Inflammatory macrophage treated with lipopolysaccharide for 1 hour (primary cell): ENCODE measurements around the gene FAS.

Experiments
- DNase-seq, 2 donors: peaks; one replicate each; pipeline ENCODE4 v3.0.0-alpha.2; 2020 to 2022

The FAS gene

DNA sequence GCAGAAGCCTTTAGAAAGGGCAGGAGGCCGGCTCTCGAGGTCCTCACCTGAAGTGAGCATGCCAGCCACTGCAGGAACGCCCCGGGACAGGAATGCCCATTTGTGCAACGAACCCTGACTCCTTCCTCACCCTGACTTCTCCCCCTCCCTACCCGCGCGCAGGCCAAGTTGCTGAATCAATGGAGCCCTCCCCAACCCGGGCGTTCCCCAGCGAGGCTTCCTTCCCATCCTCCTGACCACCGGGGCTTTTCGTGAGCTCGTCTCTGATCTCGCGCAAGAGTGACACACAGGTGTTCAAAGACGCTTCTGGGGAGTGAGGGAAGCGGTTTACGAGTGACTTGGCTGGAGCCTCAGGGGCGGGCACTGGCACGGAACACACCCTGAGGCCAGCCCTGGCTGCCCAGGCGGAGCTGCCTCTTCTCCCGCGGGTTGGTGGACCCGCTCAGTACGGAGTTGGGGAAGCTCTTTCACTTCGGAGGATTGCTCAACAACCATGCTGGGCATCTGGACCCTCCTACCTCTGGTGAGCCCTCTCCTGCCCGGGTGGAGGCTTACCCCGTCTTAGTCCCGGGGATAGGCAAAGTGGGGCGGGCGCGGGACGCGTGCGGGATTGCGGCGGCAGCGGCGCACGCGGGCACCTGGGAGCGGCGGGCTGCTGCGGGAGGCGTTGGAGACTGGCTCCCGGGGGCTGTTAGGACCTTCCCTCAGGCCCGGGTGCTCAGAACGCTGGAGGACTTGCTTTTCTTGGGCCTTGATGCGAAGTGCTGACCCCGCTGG, at the start of gene FAS:
Gene FAS, plus strand, starts transcription at position 415 of the 777 bp plus-strand sequence. Its CDS starts 79 bp downstream, at position 494.
- DNase-seq = peak; percentile 76 to 90

GRCh38 chr10:88941026-88941425, 49.6 kb upstream of the FAS start:
- DNase-seq = no peak

DNA sequence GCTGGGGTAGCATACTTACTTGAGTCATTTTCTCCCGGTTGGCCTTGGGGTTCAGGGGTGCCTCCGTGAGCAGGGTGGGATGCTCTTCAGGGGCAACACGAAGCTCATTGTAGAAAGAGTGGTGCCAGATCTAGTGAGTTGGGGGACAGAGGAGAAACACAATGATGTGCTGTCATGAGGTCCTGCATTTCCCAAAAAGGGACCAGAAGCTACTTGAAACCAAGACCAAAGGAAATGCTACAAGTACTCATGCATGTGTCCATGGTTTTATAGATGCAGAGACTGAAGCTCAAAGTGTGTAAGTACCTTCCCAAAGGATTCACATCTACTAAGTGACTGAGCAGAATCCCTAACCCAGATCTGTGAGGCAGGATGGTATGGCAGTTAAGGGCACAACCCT, 46.8 kb upstream of the FAS start:
- DNase-seq = no peak

DNA sequence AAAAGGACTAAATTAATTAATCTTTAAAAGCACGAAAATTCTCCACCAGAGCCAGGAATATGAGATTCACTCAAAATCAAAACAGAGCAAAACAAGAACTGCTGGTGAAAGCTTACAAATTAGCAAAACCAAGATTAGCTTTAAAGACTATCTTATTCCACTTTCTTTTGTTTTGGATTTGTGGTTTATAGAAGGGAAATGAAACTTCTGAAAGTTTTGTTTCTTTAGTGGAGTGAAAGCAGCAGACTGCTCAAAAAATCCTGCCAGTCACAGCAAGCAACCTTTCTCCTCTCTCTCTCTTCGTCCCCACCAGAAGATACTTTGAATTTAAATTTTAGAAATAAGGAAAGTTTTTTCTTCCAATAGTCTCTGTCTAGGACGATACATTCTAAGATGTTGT, 45.8 kb upstream of the FAS start:
- peak in 1 of 2 donors; percentile 32 for DNase-seq

DNA sequence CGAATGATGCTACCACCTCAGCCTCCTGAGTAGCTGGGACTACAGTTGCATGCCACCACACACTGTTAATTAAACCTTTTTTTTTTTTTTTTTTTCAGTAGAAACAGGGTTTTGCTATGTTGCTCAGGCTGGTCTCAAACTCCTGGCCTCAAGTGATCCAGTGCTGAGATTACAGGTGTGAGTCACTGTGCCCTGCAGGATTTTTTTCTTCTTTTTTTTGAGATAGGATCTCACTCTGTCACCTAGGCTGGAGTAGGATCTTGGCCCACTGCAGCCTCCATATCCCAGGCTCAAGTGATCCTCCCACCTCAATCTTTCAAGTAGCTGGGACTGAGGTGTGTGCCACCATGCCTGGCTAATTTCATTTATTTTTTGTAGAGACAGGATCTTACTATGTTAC, 44.4 kb upstream of the FAS start:
- DNase-seq = no peak

DNA sequence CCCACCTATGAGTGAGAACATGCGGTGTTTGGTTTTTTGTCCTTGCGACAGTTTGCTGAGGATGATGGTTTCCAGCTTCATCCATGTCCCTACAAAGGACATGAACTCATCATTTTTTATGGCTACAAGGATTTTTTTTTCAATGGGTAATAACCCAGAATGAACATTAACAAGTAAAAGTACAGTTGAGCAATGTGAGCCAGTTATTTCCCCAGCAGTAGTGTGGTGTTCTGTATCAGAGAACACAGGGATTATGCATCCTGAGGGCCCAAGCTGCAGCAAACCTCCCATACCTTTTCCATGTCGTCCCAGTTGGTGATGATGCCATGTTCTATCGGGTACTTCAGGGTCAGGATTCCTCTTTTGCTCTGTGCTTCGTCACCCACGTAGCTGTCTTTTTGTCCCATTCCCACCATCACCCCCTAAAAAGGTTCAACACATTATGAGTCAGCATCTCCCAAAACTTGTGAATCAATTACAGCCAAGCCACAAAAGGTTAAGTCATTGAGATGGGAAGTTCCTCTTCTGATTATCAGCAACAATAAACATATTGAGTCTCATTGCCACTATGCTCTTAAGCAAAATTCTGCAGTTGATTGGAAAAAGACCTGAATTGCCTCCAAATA, 43.5 kb upstream of the FAS start:
- no peak for DNase-seq

DNA sequence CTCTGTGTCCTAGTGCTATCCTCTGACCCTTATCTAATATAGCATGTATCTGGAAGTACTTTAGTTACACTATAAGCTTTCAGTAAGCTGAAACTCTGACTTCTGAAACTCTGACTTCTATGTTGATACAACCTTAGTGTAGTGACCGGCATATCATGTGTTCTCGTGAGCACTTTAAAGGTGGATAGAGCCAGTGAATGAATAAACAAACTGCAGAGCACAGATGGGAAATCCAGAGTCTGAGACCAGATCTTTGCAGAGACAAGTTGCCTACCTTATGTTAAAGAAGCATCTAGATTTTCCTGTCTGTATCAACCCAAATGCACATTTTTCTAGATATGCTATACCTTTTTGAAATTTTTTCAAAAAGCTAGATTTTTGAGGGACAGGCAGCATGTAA, 41.5 kb upstream of the FAS start:
- no peak for DNase-seq

GRCh38 chr10:88949912-88950837, 40.4 kb upstream of the FAS start:
- no peak for DNase-seq

- no peak for DNase-seq
Measured at GRCh38 chr10:88952647-88953111, 37.9 kb upstream of the FAS start, which contains the start of gene ACTA2. Gene ACTA2 (minus strand): TSS chr10:88952773. CDS start chr10:88948930, 3,843 bp downstream.

DNA sequence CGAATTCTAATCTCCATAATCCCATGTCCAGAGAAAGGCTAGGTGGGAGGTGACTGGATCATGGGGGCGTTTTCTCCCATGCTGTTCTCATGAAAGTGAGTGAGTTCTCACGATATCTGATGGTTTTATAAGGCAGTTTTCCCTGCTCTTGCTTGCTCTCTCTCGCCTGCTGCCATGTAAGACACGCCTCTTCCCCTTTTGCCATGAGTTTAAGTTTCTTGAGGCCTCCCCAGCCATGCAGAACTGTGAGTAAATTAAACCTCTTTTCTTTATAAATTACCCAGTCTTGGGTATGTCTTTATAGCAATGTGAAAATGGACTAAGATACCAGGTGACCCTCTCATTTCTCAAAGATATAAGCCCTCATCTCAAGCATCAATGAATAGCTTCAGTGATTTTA, 36.9 kb upstream of the FAS start:
- DNase-seq = no peak

GRCh38 chr10:88954458-88955083, 36.0 kb upstream of the FAS start:
- DNase-seq = peak in 1 of 2 donors; percentile 38

DNA sequence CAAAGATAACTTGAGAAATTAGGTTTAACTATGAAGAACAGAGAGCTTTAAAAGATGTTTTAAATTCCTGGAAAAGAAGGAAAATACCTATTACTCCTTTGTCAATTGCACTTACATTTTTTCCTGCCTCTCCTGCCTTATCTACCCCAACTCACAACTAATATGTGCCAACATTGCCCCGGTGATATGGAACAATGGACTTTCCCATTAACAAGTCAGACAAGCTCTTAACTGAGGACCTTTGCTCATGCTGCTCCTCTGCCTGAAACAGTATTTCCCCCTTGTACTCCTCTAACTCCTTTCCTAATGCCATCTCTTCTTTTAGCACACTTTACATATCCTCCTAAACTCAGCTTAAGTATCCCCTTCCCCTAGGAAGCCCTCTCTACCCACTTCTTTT, 33.2 kb upstream of the FAS start:
- no peak for DNase-seq

DNA sequence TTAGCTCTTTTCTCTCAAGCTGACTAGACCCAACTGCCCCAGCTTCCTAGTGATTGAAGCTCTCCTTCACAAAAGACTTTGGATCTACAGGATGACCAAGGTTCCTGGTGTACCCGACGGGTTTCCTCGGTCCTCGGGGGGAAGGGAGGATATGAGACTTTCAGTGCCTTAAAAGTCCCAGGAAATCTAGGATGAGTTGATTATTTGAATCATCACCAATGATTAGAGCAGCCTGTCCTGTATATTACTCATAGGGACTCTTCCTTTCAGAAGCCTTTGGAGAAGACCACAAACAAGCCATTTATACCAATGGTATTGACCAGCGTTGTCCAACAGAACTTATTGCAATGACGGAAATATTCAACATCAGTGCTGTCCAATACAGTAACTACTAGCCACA, 31.9 kb upstream of the FAS start:
- no peak for DNase-seq

GRCh38 chr10:88960802-88961201, 29.8 kb upstream of the FAS start:
- no peak for DNase-seq

- no peak for DNase-seq
Measured at GRCh38 chr10:88961266-88961665, 29.3 kb upstream of the FAS start.

DNA sequence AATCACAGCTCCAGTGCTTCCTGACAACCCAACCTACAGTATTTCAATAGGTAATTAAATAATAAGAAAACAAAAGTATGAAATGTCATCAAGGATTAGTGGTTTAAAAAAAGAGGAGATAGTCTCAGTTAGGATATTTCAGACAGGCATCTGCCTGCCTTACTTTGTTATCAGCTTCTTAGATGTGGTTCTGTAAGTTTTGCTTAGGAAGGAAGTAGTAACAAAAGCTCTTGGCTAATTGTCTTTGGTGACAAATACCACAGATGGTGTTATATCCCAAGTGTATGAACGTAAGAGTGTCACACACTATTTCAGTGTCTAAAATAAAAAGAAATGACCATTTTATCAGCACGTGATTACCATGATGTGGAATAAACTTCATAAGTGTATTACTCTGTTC, 28.3 kb upstream of the FAS start:
- DNase-seq = no peak

- DNase-seq = no peak
Measured at GRCh38 chr10:88963318-88963717, 27.3 kb upstream of the FAS start.

GRCh38 chr10:88964360-88964759, 26.2 kb upstream of the FAS start:
- DNase-seq = no peak

DNA sequence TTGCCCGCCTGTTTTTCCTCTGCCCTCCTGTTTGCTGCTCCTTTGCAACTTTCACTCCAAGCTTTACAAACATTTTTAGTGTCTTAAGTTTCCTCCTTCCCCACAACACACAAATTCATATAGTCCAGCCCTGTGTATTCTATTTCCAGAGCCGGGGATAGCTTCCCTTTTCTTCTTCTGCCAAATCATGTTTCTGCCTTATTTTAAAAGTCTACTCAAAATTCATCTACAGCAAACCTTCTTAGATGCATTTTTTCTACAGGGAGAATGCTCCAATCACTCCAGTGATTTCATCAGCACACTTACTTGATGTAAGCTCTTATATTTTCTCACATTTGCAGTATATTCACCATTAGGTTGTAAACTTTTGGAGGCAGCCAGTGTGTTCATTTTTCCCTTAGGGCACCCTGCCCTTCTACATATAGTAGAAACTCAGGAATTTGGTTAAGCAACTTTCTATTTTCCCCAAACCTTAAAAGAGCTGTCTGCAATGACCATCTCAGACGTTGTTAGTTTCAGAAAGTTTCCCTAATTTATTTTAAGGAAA, 25.7 kb upstream of the FAS start:
- DNase-seq = no peak

- DNase-seq = no peak
Measured at GRCh38 chr10:88966797-88967196, 23.8 kb upstream of the FAS start.

GRCh38 chr10:88968391-88968790, 22.2 kb upstream of the FAS start:
- DNase-seq = no peak
